GM23338 (cell line): ENCODE measurements around the gene CPA1. TPM values are rescaled to one million over a fixed set of nuclear protein-coding genes. Genes with fewer than 3 reads are reported as not detected.

ENCODE experiments used
- ATAC-seq: fragments of 200-7000 bp; cut with Tn5 transposase; 3 replicates; pipeline ENCODE4 v1.9.1; 2020
- DNase-seq: peaks from one replicate; pipeline ENCODE4 v3.0.0-alpha.2; 2015; ENCODE audit warnings: low spot score
- H2AFZ ChIP-seq: fragments of 200-600 bp; sonication (generic); 2 replicates; pipeline ENCODE4 v1.8.0; 2016; ENCODE audit warnings: antibody characterized with exemption, mild to moderate bottlenecking, moderate library complexity
- H3F3A ChIP-seq: fragments of 200-600 bp; sonication (generic); replicated peaks from 2 replicates; pipeline ENCODE4 v1.8.0; 2017; ENCODE audit warnings: antibody characterized with exemption, mixed run types, low read depth
- H3K27ac ChIP-seq: fragments of 200-600 bp; sonication (generic); 2 replicates; pipeline ENCODE4 v1.6.1; 2016; ENCODE audit warnings: low read depth
- H3K27me3 ChIP-seq: fragments of 200-600 bp; sonication (generic); 2 replicates; pipeline ENCODE4 v1.8.0; 2016; ENCODE audit warnings: mild to moderate bottlenecking, mixed run types, moderate library complexity; ENCODE audit not compliant: insufficient read depth
- H3K36me3 ChIP-seq: fragments of 200-600 bp; sonication (generic); 2 replicates; pipeline ENCODE4 v1.8.0; 2016; ENCODE audit warnings: mild to moderate bottlenecking; ENCODE audit not compliant: insufficient read depth
- H3K4me1 ChIP-seq: fragments of 200-600 bp; sonication (generic); 2 replicates; pipeline ENCODE4 v1.8.0; 2016; ENCODE audit warnings: mild to moderate bottlenecking, moderate library complexity; ENCODE audit not compliant: insufficient read depth
- H3K4me2 ChIP-seq: fragments of 200-600 bp; sonication (generic); 2 replicates; pipeline ENCODE4 v1.7.1; 2017; ENCODE audit warnings: mixed run types
- H3K4me3 ChIP-seq: fragments of 200-600 bp; sonication (generic); 2 replicates; pipeline ENCODE4 v1.6.1; 2016; ENCODE audit warnings: mixed run types
- H3K79me2 ChIP-seq: fragments of 200-600 bp; sonication (generic); replicated peaks from 2 replicates; pipeline ENCODE4 v1.8.0; 2017; ENCODE audit warnings: mild to moderate bottlenecking; ENCODE audit not compliant: insufficient read depth
- H3K9me2 ChIP-seq: fragments of 200-600 bp; sonication (generic); 2 replicates; pipeline ENCODE4 v1.8.0; 2017; ENCODE audit not compliant: insufficient read depth
- H4K20me1 ChIP-seq: fragments of 200-600 bp; sonication (generic); replicated peaks from 2 replicates; pipeline ENCODE4 v1.8.0; 2017; ENCODE audit warnings: mild to moderate bottlenecking; ENCODE audit not compliant: insufficient read depth
- H3K27ac Mint-ChIP-seq: 2 replicates; pipeline ENCODE4 v1.8.0; 2020; ENCODE audit warnings: inconsistent platforms, mild to moderate bottlenecking, moderate library complexity, mixed read lengths
- H3K27me3 Mint-ChIP-seq: 3 replicates; pipeline ENCODE4 v1.8.0; 2022; ENCODE audit warnings: low read depth, mild to moderate bottlenecking, moderate library complexity, mixed read lengths, inconsistent platforms; ENCODE audit not compliant: insufficient read depth, poor library complexity
- H3K36me3 Mint-ChIP-seq: 3 replicates; pipeline ENCODE4 v1.8.0; 2021; ENCODE audit warnings: low read depth, mild to moderate bottlenecking, inconsistent platforms, moderate library complexity, mixed read lengths
- H3K4me1 Mint-ChIP-seq: 3 replicates; pipeline ENCODE4 v1.8.0; 2020; ENCODE audit warnings: mild to moderate bottlenecking, inconsistent platforms, mixed read lengths
- H3K4me3 Mint-ChIP-seq: 3 replicates; pipeline ENCODE4 v1.8.0; 2021; ENCODE audit warnings: moderate library complexity, mild to moderate bottlenecking, inconsistent platforms, mixed read lengths
- H3K9me3 Mint-ChIP-seq: 3 replicates; pipeline ENCODE4 v1.8.0; 2020; ENCODE audit warnings: moderate library complexity, mild to moderate bottlenecking, inconsistent platforms, mixed read lengths
- CREB1 ChIP-seq: fragments of 250-450 bp; sonication (Bioruptor Pico); IDR thresholded peaks from 2 replicates; pipeline ENCODE4 v1.5.0; 2020; ENCODE audit warnings: low read depth, mild to moderate bottlenecking, moderate library complexity
- ETS1 ChIP-seq: IDR thresholded peaks from 2 replicates; pipeline ENCODE4 v1.6.1; 2016; ENCODE audit warnings: antibody characterized with exemption
- EZH2 ChIP-seq: fragments of 200-600 bp; sonication (generic); IDR thresholded peaks from one replicate; pipeline ENCODE4 v1.8.0; 2017; ENCODE audit warnings: antibody characterized with exemption, mild to moderate bottlenecking, low read depth; ENCODE audit not compliant: unreplicated experiment
- EZH2phosphoT487 ChIP-seq: fragments of 200-600 bp; sonication (generic); IDR thresholded peaks from one replicate; pipeline ENCODE4 v1.8.1; 2018; ENCODE audit warnings: antibody characterized with exemption; ENCODE audit not compliant: unreplicated experiment
- NANOG ChIP-seq: IDR thresholded peaks from 2 replicates; pipeline ENCODE4 v1.6.1; 2016; ENCODE audit warnings: antibody characterized with exemption, borderline replicate concordance
- POLR2AphosphoS5 ChIP-seq: IDR thresholded peaks from 2 replicates; pipeline ENCODE4 v1.6.1; 2016; ENCODE audit warnings: antibody characterized with exemption, low read depth
- STAT1 ChIP-seq: IDR thresholded peaks from one replicate; pipeline ENCODE4 v1.6.1; 2016; ENCODE audit warnings: antibody characterized with exemption; ENCODE audit not compliant: unreplicated experiment
- ZNF114 ChIP-seq: fragments of 250-450 bp; sonication (Bioruptor Pico); IDR thresholded peaks from 2 replicates; pipeline ENCODE4 v1.5.0; 2020; ENCODE audit warnings: mild to moderate bottlenecking, moderate library complexity
- ZNF331 ChIP-seq: fragments of 250-450 bp; sonication (Bioruptor Pico); IDR thresholded peaks from 2 replicates; pipeline ENCODE4 v1.5.0; 2020; ENCODE audit warnings: low read depth, mild to moderate bottlenecking, moderate library complexity
- ZNF462 ChIP-seq: fragments of 250-450 bp; sonication (Bioruptor Pico); IDR thresholded peaks from 2 replicates; pipeline ENCODE4 v1.5.0; 2020; ENCODE audit warnings: mild to moderate bottlenecking, moderate library complexity
- polyA plus RNA-seq: library from polyadenylated mRNA; unstranded; fragments of >200 nt; fragmentation: Nextera tagmentation; extraction: Ambion mirVana; gene quantifications from 2 replicates; pipeline ENCODE4 v1.2.1, GENCODE V29; 2016
- total RNA-seq: library from RNA; depleted of rRNA; stranded (reverse); fragments of >200 nt; shearing (Covaris generic); gene quantifications from 2 replicates; pipeline ENCODE4 v1.2.3, GENCODE V29; 2014
- TF ChIP-seq, protein P1 (sequence below): IDR thresholded peaks from one replicate; pipeline ENCODE4 v1.6.1; 2018; ENCODE audit warnings: antibody characterized with exemption; ENCODE audit not compliant: unreplicated experiment

CPA1 gene
- total and polyA plus RNA-seq, 2 experiments from 2014 or later = not detected

DNA sequence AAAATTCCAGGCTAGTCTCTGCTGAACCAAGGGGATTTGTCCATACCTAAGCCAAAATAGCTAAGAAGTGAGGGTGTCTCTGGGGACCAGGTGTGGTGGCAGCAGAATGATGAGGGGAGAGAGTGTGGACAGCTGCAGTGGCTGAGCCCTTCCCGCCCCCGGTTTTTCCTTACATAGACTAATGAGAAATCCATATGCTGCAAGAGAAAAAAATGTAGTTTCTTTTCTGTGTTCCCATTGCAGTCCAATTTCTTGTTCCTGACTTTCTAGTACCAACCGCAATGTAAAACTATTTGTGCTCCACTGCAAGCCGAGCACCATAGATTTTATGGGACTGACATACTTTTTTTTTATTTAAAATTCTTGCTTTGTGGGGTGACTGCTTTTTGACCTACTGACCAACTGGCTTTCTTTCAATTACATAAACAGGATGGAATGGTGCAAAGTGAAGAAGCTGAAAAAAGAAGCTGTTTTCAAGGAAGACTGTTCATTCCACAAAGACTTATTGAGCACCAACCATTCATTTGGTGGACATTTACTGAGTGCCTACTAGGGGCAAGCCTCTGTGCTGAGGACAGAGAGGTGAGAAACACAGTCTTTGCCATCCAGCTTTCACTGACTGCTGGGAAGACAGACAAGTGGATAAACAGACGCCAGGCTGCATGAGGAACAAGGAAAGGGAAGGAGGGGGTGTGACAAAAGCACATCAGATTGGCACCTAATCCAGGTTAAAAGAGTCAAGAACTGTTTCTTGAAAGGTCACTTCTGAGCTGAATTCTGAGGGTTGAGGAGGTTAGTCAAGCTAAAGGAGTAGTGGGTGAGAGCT lies 50.8 kb downstream of the CPA1 start (continued):
- TF ChIP-seq ZNF462 (CRISPR knock-in tag) = no peak
- TF ChIP-seq, protein P1, sequence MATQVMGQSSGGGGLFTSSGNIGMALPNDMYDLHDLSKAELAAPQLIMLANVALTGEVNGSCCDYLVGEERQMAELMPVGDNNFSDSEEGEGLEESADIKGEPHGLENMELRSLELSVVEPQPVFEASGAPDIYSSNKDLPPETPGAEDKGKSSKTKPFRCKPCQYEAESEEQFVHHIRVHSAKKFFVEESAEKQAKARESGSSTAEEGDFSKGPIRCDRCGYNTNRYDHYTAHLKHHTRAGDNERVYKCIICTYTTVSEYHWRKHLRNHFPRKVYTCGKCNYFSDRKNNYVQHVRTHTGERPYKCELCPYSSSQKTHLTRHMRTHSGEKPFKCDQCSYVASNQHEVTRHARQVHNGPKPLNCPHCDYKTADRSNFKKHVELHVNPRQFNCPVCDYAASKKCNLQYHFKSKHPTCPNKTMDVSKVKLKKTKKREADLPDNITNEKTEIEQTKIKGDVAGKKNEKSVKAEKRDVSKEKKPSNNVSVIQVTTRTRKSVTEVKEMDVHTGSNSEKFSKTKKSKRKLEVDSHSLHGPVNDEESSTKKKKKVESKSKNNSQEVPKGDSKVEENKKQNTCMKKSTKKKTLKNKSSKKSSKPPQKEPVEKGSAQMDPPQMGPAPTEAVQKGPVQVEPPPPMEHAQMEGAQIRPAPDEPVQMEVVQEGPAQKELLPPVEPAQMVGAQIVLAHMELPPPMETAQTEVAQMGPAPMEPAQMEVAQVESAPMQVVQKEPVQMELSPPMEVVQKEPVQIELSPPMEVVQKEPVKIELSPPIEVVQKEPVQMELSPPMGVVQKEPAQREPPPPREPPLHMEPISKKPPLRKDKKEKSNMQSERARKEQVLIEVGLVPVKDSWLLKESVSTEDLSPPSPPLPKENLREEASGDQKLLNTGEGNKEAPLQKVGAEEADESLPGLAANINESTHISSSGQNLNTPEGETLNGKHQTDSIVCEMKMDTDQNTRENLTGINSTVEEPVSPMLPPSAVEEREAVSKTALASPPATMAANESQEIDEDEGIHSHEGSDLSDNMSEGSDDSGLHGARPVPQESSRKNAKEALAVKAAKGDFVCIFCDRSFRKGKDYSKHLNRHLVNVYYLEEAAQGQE = no peak

DNA sequence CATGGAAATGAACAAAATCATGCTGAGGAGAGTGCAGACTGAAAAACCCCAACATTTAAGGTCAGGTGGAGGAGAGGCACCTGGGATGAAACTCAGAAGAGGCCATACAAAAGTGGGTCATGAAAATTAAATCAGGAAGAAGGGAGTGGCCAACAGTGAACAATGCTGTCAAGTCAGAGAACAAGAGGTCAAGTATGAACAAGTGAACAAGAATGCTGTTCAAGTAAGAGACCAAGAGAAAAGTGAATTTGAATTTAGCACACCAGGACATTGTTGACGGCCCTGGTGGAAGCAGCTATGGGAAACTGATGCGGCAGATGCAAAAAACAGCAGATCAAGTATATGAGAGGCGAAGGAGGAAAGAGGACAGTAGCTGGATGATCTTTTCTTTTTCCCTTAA lies 52.6 kb downstream of the CPA1 start:
- peaks cover 9% of the 10 kb centered on the region for H3K4me1 ChIP-seq
- no peak overlapping the region for H3K27ac ChIP-seq
- H3K9me3 Mint-ChIP-seq = no peaks in the 10 kb centered on the region
- no peaks in the 10 kb centered on the region for H3K27me3 ChIP-seq
- H3K4me3 Mint-ChIP-seq = no peak overlapping the region
- H2AFZ ChIP-seq = no peak overlapping the region
- peaks cover 2% of the 10 kb centered on the region for H3K27me3 Mint-ChIP-seq
- H3K4me2 ChIP-seq = no peak overlapping the region
- H3K36me3 Mint-ChIP-seq = no peaks in the 10 kb centered on the region
- H3K79me2 ChIP-seq = peaks cover 6% of the 10 kb centered on the region; the same call in 1 of the 2 replicates
- H3F3A ChIP-seq = no peaks in the 10 kb centered on the region
- H3K4me3 ChIP-seq = no peak overlapping the region
- H3K36me3 ChIP-seq = no peaks in the 10 kb centered on the region
- DNase-seq = no peak
- H3K4me1 Mint-ChIP-seq = no peaks in the 10 kb centered on the region
- H3K27ac Mint-ChIP-seq = no peak overlapping the region
- H3K9me2 ChIP-seq = no peaks in the 10 kb centered on the region
- no peaks in the 10 kb centered on the region; the same call in 1 of the 2 replicates for H4K20me1 ChIP-seq
- no peak for ATAC-seq
- TF ChIP-seq EZH2phosphoT487 = no peak
- no peak for TF ChIP-seq ZNF331 (CRISPR knock-in tag)
- no peak for TF ChIP-seq ETS1
- TF ChIP-seq STAT1 = no peak
- no peak for TF ChIP-seq POLR2AphosphoS5
- TF ChIP-seq ZNF114 (CRISPR knock-in tag) = no peak
- TF ChIP-seq NANOG = no peak
- TF ChIP-seq EZH2 = no peak
- TF ChIP-seq CREB1 (CRISPR knock-in tag) = no peak
